ENCODE measurements around the gene VIL1.

The VIL1 gene

GRCh38 chr2:218438596-218438995, 19.7 kb downstream of the VIL1 start:
- DNase-seq (ENCODE audit: low spot score) = no peak

- DNase-seq (ENCODE audit: low spot score) = no peak
Measured at GRCh38 chr2:218444692-218445357, 25.9 kb downstream of the VIL1 start.

- no peak for DNase-seq (ENCODE audit: low spot score)
Measured at GRCh38 chr2:218445602-218446001, 26.7 kb downstream of the VIL1 start.

GRCh38 chr2:218446547-218446946, 27.6 kb downstream of the VIL1 start:
- DNase-seq (ENCODE audit: low spot score) = no peak

GRCh38 chr2:218447072-218447471, 28.1 kb downstream of the VIL1 start:
- no peak for DNase-seq (ENCODE audit: low spot score)

GRCh38 chr2:218448934-218449333, 30.0 kb downstream of the VIL1 start:
- no peak for DNase-seq (ENCODE audit: low spot score)

- no peak for DNase-seq (ENCODE audit: low spot score)
Measured at GRCh38 chr2:218452079-218452478, 33.2 kb downstream of the VIL1 start.

GRCh38 chr2:218456849-218457248, 37.9 kb downstream of the VIL1 start:
- DNase-seq (ENCODE audit: low spot score) = no peak

- no peak for DNase-seq (ENCODE audit: low spot score)
Measured at GRCh38 chr2:218458598-218458997, 39.7 kb downstream of the VIL1 start.

- DNase-seq (ENCODE audit: low spot score) = peak; percentile 4
Measured at GRCh38 chr2:218465987-218466633, 47.2 kb downstream of the VIL1 start.

GRCh38 chr2:218470448-218470847, 51.5 kb downstream of the VIL1 start:
- no peak for DNase-seq (ENCODE audit: low spot score)

- no peak for DNase-seq (ENCODE audit: low spot score)
Measured at GRCh38 chr2:218471036-218471435, 52.1 kb downstream of the VIL1 start.

GRCh38 chr2:218471982-218472381, 53.1 kb downstream of the VIL1 start:
- DNase-seq (ENCODE audit: low spot score) = no peak

- no peak for DNase-seq (ENCODE audit: low spot score)
Measured at GRCh38 chr2:218472988-218473387, 54.1 kb downstream of the VIL1 start.

- no peak for DNase-seq (ENCODE audit: low spot score)
Measured at GRCh38 chr2:218474527-218474926, 55.6 kb downstream of the VIL1 start.

- no peak for DNase-seq (ENCODE audit: low spot score)
Measured at GRCh38 chr2:218476676-218477075, 57.8 kb downstream of the VIL1 start.

GRCh38 chr2:218477247-218477646, 58.3 kb downstream of the VIL1 start:
- no peak for DNase-seq (ENCODE audit: low spot score)

- no peak for DNase-seq (ENCODE audit: low spot score)
Measured at GRCh38 chr2:218478544-218478943, 59.6 kb downstream of the VIL1 start.

GRCh38 chr2:218479595-218479994, 60.7 kb downstream of the VIL1 start:
- DNase-seq (ENCODE audit: low spot score) = no peak

GRCh38 chr2:218482651-218483050, 63.7 kb downstream of the VIL1 start:
- no peak for DNase-seq (ENCODE audit: low spot score)

GRCh38 chr2:218485986-218486667, 67.2 kb downstream of the VIL1 start:
- no peak for DNase-seq (ENCODE audit: low spot score)

GRCh38 chr2:218500501-218501060, 81.7 kb downstream of the VIL1 start:
- DNase-seq (ENCODE audit: low spot score) = no peak

GRCh38 chr2:218501665-218502064, 82.7 kb downstream of the VIL1 start:
- no peak for DNase-seq (ENCODE audit: low spot score)
